KBM-7 (cell line): Measurements from ENCODE around the gene COL6A5.
"Not testable (repeated sequence)": the region's sequence is repeated elsewhere in the genome, so short reads cannot be mapped to it uniquely, and the experiment has no call there.

Experiments used
- DNase-seq: peaks from one replicate; pipeline ENCODE4 v3.0.0-alpha.2; 2015
- in situ Hi-C: fragments of 300-500 bp; cut with MboI; formaldehyde crosslinking; loops from 2 replicates; pipeline ENCODE4 v1.14.3; 2020; ENCODE audit warnings: low sequenced_read_pairs, low pct_unique_long_range_greater_than_20kb, mixed read lengths

COL6A5 gene

GRCh38 chr3:130384476-130385025 is 39.1 kb downstream of the COL6A5 start:
- in situ Hi-C loops = no loop called here

GRCh38 chr3:130386604-130387263 is 41.3 kb downstream of the COL6A5 start:
- DNase-seq = no peak
- in situ Hi-C loops = no loop called here

More at GRCh38 chr3:130384476-130385025, 39.1 kb downstream of the COL6A5 start:
- no peak for DNase-seq

- no peak for DNase-seq
- in situ Hi-C loops = no loop called here
These were observed 44.4 kb downstream of the COL6A5 start for GRCh38 chr3:130389743-130390478.

- no peak for DNase-seq
These were observed 46.8 kb downstream of the COL6A5 start for GRCh38 chr3:130392266-130392665.

GRCh38 chr3:130393594-130393993 is 48.1 kb downstream of the COL6A5 start:
- no peak for DNase-seq
- in situ Hi-C loops = no loop called here

More at GRCh38 chr3:130392266-130392665, 46.8 kb downstream of the COL6A5 start:
- in situ Hi-C loops = no loop called here

DNA sequence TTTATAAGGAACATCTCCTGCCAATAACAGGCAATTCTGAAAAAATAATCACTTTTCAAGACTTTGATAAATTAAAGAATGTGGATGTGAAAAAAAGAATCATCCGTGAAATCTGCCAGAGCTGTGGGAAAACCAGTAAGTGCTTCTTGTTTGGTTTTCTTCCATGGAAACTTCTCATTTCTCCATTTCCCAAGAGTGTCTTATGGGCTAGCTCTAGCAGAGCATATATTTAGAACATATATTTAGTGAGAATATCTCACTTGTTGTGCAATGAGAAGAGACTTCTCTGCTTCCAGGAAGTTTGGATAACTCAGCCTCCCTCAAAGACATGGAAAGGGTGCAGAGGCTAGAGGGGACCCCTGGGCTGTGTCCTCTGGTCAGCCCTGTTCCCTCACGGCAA is 49.9 kb downstream of the COL6A5 start:
- in situ Hi-C loops = no loop called here

GRCh38 chr3:130395916-130396315 is 50.4 kb downstream of the COL6A5 start:
- no peak for DNase-seq
- in situ Hi-C loops = no loop called here

More for the DNA sequence above, 49.9 kb downstream of the COL6A5 start:
- DNase-seq = no peak

- DNase-seq = no peak
- in situ Hi-C loops = no loop called here
These were observed 58.9 kb downstream of the COL6A5 start for GRCh38 chr3:130404401-130404800.

- no peak for DNase-seq
These were observed 60.5 kb downstream of the COL6A5 start for GRCh38 chr3:130405956-130406355.

DNA sequence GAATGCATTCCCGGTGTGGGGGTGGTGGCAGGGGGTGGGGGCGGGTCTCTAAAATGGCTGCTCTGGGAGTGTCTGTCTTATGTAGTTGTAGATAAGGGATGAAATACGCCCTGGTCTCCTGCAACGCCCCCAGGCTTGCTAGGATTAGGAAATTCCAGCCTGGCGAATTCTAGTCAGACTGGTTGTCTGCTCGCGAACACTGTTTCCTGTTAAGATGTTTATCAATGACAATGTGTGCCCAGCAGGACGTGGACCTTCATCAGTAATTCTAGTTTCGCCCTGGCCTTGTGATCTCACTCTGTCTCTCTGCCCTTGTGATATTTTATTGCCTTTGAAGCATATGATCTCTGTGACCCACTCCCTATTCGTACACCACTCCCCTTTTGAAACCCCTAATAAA is 62.8 kb downstream of the COL6A5 start:
- DNase-seq, in situ Hi-C loops: not testable (repeated sequence)

More at GRCh38 chr3:130405956-130406355, 60.5 kb downstream of the COL6A5 start:
- in situ Hi-C loops = no loop called here

DNA sequence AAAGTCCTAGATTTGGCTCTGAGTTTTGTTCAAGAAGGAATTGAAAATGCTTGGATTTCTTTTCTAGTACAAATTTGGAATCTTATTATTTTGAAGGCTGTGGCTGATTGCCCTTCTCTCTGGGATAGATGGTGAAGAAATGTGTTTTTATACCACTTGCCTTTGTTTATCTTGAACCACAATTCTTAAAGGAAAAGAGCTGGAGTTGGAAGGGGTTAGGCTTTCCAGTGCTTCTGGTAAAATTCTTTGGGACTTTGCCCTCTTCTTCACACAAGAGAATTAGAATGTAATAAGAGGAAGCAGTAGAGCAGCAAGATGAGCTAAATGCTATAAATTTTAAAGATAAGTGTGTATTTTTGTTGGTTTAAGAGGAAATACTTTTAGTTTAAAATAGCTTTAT is 65.8 kb downstream of the COL6A5 start:
- in situ Hi-C loops = no loop called here
- DNase-seq = no peak

GRCh38 chr3:130412991-130413560 is 67.6 kb downstream of the COL6A5 start:
- in situ Hi-C loops = no loop called here

DNA sequence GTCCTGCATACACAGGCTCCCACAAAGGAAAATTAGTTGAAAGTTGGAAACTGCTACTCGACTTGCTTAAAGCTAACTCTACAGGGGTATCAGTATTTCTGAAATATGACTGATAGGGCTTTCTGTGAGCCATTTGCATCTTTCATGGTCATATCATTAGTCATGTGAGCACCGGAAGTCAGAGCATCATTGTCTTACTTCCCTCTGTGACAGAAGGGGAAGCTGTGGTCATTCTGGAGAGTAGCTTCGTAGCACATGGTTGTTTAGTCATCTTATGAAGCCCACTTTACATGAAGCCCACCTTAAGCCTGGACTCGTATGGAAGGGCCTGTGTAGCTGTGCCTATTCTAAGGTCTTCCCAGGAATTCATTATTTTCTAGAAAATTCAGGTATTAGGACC is 69.0 kb downstream of the COL6A5 start:
- DNase-seq = peak; percentile 12
- in situ Hi-C loops = no loop called here

More at GRCh38 chr3:130412991-130413560, 67.6 kb downstream of the COL6A5 start:
- no peak for DNase-seq

DNA sequence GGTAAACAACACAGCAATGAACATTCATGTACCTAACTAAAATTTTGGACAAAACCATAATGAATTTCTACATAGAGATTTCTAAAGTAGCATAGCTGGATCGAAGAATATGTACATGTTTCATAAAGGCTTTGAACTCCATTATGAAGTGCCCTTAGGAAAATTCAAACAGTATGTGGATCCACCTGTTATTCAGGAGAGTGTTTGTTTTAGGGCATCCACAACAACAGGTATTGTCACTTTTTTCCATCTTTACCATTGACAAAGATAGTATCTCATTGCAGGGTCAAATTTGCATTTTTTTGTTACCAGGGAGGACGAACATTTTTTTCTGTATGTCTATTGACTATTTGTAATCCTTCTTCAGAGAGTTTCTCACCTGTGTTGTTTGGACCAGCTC is 75.0 kb downstream of the COL6A5 start:
- no peak for DNase-seq
- in situ Hi-C loops = no loop called here

- in situ Hi-C loops = no loop called here
- DNase-seq = no peak
These were observed 77.6 kb downstream of the COL6A5 start for GRCh38 chr3:130423064-130423463.

DNA sequence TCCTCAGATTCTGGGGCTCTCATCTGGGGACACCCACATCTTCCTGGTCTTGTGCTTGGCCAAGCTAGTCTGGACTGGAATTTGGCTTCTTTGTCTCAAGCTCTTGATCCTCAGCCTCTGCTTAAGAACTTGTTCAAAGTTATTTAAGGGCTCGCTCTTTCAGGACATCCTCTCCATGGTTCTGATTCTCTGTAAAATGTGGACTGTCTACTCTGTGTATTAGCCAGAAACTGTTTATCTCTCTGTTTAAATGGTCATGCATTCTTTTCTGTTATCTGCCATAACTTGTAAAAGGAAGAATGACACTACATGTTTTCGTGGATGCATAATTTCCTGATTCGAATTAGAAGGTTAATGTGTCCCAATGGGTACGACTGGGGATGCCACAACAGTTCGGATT is 79.4 kb downstream of the COL6A5 start:
- in situ Hi-C loops = no loop called here
- DNase-seq = no peak

DNA sequence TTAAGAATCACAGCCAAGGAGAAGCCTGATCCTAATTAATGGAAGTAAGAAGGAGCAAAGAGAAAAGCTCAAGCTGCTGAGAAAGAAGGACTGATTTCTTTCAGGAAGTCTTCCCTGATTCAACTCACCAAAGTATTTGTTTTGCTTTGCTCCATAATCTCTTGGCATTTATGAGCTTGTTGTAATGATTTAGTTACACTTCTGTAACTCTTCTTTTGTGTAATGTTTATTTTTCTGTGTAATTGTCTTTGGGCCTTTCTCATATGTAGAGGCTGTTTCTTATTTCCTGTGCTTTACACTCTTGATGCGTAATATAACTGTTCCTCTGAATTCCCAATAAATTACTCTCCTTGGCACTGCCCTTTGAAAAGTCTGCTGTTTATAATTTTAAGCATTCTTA is 80.0 kb downstream of the COL6A5 start:
- no peak for DNase-seq
- in situ Hi-C loops = no loop called here

DNA sequence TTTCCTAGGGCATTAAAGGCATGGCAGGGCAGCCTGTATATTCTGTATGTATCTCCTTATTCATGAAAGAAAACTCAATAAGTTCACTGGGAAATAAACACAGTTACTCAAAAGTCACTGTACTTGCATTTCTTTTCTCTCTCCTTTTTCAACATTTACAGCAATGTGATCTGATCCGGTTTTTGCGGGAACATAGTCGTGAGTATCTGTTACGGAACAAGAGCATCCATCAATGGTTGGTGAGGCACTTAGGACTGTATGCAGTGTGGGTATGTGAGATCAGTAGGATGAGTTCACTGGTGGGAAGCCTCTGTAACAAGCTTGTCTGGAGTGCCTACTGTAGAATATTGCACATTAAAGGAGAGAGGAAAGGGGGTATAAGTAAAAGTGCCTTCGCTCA is 80.7 kb downstream of the COL6A5 start:
- in situ Hi-C loops = no loop called here
- DNase-seq = no peak

DNA sequence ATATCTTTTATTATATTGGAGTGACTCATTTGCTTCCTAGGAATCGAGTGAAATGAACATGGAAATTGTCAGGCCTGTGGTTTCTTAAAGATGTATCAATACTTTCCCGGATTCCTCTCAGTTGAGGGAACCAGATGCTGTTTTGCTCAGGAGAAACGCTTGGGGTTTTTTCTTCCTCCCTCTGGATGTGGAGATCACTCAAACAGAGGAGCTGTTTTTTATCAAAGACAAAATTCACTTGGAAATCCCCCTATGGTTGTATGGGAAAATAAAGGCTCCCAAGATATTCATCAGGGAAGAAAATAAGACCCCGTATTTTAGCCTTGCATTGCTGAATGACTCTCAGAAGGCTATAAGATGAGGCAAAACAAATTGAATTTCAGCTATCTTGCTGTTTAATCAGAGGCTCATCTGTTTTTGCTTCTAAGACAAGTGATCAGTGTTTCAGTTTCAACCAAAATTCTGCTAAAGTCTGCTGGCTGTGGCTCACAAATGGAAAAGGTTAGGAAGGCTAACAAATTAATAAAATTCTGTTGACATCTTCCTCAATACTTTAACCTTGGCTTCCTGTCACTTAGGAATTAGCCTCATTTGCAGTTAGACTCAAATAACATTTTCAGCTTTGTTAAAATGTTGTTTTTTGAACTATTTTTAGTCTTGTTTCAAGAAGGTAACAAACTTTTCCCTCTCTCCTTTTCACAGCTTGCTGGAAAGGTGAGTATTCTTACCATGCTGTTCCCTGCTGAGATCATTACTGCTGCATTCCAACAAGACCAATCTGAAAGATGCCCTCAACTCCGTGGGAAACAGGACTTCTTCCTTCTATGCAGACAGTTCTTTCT is 83.6 kb downstream of the COL6A5 start:
- DNase-seq = no peak
- in situ Hi-C loops = no loop called here
